GM19023 (cell line): ENCODE results near the gene SMNDC1.
A peak's percentile ranks its signal among the peaks of the same experiment; 100 is the strongest.

Experiments used
- ATAC-seq: cut with Tn5 transposase; IDR thresholded peaks from one replicate; pipeline ENCODE4 v1.9.1; 2021; ENCODE audit warnings: mild to moderate bottlenecking, moderate library complexity; ENCODE audit not compliant: unreplicated experiment

SMNDC1 gene

DNA sequence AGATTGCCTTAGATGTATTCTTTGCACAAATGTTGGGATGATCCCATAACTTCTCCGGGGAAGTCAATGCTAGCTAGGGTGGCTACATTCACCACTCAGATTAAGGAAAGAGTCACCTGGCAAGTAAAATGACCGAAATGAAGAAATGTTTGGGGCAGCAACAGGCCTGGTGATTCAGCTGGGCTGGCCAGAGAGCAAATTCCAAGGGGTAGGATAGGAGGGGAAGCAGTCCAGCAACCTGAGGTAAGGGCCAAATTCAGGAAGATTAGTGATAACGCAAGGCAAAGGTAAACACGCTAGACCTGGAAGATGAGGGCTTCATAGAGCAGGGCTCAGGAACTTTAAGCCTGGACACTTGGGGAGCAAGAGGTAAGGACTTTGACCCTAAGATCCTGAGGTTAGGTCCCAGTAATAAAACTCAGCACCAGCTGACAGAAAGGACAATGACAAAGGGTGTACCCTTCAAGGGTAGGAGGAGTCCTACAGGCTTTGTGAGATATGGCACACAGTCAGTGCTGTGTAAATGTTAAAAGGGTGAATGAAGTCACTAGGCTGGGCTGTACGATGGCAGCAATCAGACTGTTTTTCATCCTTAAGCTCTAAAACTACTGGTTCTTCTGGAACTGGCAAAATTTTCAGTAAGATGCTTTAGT is 22.7 kb upstream of the SMNDC1 start:
- no peak for ATAC-seq

DNA sequence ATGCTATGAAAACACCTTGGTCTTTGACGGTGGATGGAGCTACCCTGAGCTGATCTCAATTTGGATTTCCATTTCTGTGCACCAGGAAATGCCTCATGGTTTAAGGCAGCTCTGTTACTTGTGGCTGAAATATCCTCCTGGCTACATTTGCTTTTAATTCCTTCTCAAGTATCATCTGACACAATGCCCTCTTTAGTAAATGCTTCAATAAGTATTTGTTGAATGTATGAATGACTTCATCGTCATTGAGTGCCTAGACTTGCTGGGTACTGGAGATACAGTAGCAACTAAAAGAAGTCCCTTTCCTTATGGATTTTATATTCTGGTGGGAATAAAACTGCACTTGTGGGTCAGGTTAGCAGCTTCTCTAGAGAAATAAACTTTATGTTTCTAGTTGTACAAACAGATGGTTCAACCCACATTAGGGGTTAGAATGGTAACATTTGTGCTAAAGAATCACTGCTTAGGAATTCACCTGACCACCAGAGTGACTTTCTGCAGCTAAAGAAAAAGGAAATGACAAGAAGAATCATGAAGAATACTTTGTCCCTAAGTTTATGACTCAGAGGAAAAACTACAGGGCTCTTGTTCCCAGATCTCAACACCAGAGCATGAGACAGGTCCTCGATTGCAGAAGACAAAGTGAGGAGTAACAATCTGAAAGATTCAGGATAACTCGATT is 21.8 kb upstream of the SMNDC1 start:
- ATAC-seq, result no peak

DNA sequence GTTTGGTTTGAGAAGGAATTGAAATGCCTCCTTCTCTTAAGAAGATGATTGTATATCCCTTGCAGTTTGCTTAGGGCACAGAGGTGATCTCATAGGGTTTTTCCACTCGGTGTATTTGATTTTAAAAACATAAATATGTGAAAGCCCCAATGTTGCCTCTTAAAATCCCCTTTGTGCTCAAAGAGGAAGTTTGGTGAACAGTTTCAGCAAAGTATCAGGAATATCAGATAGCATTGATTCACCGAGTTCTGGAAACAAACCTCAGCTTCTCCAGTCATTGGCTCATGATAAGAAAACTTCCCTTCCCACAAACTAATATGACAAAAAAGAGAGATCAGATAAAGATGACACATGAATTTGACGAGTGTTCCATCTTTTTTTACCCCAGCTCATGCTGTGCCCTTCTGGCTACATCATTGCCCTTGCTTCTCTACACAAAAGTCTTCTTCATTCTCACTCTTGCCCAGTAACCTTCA is 20.1 kb upstream of the SMNDC1 start:
- ATAC-seq, result peak; percentile 54

DNA sequence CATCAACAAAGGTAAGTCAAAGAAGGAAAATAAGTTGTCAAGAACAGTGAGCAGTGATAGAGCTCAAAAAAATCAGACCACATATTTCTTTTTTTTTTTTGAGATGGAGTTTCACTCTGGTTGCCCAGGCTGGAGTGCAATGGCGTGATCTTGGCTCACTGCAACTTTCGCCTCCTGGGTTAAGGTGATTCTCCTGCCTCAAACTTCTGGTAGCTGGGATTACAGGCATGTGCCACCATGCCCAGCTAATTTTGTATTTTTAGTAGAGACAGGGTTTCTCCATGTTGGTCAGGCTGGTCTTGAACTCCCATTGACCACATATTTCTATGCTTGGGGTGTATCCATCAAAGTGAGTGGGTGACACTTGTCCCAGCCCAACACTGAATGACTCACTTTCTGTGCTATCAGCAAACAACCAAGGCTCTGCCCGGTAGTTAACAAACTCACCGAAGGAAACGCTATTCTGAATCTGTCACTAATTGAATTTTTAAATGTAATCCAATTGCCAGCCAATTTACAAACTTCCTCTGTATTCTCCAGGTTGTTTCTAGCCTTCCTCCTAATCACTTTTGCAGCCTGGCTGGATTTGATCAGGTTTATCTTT is 19.6 kb upstream of the SMNDC1 start:
- peak; percentile 49 for ATAC-seq

DNA sequence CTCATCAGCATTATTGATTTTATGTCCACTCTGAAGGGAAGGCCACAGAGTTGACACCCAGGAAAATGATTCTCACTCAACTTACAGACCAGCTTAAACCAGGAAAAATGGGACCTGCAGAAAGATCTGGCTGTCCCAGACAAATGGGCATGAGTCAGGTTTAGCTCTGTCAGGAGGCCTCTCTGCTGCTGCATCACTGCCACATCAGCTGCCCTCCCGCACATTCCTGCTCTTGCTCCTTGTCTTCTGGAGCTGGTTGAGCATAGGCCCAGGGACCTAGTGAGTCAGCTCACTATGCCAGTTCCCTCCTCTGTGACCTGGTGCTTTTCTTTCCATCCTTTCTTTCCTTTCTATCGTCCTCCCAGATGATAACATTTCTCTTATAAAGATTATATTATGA is 18.8 kb upstream of the SMNDC1 start:
- no peak for ATAC-seq

DNA sequence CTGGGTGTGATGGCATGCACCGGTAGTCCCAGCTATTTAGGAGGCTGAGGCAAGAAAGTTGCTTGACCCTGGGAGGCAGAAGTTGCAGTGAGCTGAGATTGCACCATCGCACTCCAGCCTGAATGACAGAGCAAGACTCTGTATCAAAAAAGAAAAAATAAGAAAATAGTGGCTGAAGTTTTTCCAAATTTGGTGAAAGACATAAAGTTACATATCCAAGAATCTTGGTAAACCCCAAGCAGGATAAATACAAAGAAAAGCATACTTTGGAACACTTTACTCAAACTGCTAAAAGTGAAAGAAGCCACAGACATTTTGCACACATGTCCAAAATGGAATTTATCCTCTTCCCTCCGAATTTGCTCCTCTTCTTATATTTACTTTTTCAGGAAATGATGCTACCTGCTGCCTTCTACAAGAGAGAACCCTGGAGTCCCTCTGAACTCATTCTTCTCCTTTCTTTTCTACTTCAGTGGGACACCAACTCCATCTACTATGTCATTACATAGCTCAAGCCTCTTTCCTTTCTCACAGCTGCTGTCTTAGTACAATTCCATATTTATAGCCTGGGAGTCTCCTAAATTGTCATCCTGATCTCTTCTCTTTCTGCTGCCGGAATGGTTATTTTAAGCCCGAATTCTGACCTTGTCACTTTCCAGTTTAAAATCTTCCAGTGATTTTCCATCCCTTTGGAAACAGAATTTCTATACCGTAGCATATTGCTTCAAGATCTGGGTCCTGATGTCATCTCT is 17.3 kb upstream of the SMNDC1 start:
- no peak for ATAC-seq

DNA sequence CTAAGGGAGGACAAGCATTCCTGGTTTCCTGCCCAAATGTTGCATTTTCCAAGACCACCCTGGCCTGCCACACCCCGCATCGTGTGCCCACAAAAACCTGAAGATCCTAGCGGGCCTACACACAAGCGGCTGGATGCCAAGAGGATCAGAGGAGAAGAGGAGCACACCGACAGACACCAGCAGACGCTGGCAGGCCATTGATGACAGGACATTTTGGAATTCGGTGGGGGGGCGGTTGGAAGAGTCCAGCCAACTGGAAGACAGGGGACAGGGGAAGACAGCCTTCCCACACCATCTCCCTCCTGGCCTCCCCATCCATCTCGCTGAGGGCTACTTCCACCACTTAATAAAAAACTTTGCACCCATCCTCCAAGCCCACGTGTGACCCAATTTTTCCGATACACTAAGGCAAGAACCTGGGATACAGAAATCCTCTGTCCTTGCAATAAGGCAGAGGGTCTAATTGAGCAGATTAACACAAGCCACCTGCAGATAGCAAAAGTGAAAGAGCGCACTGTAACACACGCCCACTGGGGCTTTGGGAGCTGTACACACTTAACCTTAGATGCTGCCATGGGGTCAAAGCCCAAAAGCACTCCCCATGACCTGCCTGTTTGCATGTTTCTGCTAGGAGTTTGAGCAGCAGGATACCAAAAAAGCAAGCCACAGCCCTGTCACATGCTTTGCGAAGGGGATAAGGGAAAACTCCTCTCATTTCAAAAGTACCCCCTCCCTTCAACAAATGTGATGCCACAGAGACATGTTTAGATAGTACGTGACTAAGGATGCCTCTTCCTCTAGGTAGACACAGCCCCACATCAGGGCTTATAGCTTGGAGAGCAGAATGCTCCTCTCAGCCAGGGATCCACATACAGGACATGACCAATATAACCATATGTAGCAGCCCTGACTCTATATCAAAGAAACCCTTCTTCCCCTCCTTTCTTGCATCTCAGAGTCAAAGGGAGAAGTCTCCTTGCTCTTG is 13.4 kb upstream of the SMNDC1 start:
- no peak for ATAC-seq

DNA sequence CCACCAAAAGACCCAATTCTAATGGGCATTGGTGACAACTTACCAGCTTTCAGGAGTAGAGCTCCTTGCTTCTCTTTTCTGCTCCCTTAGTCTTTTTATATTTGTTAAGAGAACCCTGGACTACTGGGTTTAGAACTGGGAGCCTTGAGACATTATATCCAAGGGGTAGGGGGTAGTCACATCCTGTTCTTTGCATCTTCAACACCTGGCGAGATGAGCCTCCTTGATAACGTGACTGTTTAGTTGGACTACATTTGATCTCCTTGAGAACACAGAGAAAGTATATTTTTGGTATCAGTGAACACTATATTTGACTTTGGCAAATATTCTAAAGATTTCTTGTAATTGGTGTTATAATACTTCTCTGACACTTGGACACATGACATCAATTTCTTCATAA is 9.0 kb upstream of the SMNDC1 start:
- no peak for ATAC-seq

DNA sequence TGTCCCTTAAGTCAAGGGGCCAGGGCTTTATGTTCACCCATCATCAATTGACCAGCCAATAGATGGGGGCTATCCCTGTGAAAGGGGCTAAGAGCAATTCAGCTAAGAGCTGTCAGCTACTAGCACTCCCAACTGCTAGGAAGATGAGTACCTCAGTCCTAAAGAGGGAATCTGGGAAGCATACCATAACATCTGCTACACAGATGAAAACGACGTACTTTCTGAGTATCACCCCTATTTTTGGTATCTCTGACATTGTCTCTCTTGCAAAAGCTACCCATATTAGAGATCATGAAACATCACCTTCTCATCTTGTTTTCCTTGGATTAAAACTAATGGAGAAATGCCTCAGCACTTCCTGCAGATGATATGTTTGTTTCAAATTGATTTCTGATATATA is 7.5 kb upstream of the SMNDC1 start:
- ATAC-seq, result no peak

DNA sequence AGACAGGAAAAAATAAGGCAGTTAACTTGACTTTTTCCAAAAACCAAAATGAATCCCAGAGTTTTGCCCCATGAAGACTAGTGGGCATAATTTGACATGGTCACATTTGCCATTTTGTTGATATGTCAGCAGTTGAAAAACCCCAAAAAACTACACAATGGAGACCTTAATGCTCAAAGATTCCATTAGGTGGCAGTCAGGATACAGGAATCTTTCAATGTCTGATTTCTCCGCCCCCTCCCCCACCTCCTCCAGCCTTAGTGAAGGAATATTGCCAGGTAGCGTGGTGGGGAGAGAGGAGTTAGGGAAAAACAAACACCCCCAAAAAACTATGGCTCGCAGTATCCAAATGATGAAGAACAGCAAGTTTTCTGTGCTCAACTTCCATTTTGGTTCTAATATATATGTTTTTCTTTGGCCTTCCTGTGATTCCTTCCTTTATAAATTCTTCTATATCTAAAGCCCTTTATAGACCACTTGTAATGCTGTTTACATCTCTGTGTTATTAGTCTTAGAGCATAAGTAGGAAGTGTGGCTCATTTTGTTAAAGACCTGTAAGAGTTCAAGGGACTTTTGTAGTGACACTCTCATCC is 6.7 kb upstream of the SMNDC1 start:
- ATAC-seq, result no peak

DNA sequence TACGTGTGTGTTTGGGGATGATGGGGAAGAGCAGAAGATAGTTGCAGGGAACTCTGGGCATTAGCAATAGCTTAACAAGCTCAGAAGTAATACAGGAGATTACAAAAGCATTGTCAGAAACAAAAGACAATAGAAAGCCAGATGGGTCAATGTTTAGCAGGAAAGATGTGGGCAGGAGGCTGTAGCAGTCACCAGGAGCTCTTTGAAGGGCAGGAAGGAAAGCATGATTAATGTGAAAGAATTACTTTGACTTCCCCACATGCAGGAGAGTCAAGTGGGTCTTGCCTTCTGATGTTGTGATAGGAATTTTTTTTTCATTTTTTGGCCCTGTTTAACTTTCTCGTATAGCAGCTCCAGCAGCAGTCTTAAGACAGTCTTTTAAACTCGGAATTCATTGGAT is 6.0 kb upstream of the SMNDC1 start:
- no peak for ATAC-seq

DNA sequence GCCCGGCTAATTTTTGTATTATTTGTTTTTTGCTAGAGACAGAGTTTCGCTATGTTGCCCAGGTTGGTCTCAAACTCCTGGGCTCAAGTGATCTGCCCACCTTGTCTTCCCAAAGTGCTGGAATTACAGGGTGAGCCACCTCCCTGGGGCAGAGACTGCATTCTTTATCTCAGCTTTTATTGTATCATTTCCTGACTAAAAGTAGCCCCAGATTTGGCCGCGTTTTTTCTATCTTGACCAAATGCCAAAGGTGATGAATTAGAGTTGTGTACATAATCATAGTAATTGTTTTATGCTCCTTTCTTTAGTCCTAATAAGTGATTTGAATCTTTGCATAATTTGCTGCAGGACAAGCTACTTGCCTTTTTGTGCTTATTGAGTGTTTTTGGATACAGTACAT is 3.1 kb upstream of the SMNDC1 start:
- ATAC-seq, result no peak

DNA sequence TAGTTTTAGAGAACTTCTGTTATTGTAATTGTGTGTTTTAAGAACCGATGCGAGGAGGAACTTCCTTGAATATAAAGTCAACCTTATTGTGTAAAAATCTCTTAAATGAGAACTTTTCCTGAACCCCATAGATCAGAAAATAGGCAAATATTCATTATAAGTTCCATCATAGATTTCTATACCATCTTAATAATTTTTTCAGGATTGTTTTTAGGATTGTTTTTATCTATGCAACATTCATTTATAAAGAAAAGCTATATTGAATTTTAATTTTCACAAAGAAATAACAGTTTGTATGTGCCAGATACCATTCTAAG is 1.7 kb upstream of the SMNDC1 start:
- ATAC-seq, result no peak

DNA sequence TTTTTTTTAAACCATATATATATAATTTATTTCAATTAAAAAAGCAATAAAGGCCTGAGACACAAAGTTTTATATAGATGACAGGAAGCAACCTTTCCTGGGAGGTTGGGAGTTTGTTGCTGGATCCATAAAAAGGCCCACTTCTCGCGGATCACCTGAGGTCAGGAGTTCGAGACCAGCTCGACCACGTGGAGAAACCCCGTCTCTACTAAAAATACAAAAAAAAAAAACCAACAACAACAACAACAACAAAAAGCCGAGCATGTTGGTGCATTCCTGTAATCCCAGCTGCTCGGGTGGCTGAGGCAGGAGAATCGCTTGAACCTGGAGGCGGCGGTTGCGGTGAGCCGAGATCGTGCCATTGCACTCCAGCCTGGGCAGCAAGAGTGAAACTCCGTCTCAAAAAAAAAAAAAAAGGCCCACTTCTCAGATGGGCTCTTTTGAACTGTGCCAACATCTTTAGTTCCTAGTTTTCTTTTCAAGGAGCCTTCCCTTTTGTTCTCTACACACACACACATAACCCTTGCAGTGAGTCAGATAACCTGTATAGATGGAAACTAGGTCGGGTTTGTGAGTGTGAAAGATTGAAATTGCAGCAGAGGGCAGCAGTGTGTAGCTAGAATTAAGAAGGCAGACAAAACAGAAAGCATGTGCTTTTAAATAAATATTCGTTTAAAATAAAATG is 1.2 kb upstream of the SMNDC1 start:
- ATAC-seq, result no peak

DNA sequence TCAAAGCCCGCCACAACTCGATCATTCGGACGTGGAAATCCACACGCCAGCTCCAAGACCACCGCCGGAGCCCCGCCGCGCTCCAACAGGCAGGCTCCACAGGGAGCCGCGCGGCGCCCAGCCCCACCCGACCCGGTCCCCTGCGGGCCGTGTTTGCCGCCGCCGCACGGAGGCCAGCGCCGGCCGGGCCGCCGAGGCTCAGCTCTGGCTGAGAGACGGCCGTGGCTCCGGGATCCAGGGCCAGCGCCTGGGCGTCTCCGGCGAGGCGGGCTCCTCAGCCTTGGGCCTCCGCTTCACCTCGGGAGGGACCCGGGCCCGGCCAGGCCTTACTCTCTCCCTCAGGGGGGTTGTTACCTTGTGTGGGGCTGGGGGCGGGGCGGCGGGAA is 333 bp downstream of the SMNDC1 start:
- ATAC-seq, result peak; percentile 41

DNA sequence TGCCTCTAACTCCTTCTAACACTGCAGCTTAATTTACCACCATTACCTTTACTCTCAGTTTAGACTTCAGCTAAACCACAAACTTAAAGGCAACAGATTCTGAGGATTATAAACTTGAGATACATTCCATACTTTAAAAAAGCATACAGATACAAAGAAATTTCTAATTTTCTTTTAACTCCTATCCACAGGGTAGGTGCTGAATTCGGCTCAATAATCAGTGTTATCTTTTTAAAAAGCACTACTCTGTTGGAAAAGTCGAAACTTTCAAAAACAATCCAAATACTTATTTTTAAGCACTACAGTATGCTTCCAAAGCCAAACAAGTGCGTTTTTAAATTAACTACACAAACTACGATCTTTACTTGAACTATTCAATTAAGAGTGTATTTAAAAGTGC is 1.0 kb downstream of the SMNDC1 start:
- ATAC-seq, result no peak

DNA sequence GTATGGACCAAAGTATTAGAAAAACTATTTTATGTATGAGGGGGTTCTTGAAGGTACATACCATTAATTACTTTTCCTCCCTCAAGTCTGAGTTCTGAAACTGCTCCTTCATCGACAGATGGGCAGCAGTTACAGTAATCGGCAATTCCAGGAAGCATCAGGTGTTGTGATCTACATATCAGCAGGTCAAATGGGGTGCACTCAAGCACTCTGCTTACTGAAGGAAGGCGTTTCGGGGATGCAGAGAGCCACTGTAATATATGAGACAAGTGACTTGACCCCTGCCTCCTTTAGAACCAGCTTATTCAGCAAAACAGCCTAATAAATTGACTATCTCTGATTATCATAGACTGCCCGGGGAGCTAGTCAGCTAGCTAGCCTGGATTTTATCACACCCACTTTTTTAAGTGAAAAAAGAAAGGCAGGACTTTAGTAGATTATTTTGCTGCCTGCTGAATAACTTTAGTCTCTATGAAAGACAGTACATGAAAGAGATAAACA is 4.2 kb downstream of the SMNDC1 start:
- no peak for ATAC-seq

DNA sequence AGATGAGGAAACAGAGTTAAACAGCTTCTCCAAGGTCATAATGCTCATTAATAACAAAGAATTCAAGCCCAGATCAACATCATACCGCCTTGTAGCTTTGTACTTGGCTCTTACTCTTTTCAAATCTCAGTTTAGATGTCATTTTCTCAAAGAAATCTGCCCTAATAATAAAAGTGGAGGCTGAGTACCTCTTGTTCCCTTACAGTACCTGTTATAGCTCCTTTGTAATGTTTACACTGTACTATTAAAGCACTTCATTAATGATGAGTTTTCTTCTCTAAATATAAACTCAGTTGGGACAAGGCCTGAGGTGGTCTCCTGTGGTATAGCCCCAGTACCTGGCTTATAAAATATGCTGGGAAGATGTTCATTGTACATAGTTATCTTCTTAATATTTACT is 7.8 kb downstream of the SMNDC1 start:
- ATAC-seq, result no peak

DNA sequence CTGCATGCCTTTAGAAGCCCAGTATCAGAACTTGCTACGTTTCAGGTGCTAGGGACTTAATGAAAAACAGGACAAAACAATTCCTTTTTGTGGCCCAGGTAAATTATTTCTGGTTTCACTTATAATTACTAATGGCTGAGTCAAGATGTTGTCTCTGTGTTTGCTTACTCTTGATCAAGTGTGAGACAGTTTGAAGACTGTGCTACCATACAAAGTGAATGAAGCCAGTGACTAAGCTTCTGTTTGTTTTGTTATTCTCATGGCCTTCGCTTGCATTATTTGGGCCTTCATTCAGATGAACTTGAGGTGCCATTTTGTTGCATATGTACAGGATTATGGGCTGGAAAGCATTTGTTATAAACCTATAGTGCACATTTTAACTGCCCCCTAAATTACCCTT is 17.9 kb downstream of the SMNDC1 start:
- ATAC-seq, result no peak

DNA sequence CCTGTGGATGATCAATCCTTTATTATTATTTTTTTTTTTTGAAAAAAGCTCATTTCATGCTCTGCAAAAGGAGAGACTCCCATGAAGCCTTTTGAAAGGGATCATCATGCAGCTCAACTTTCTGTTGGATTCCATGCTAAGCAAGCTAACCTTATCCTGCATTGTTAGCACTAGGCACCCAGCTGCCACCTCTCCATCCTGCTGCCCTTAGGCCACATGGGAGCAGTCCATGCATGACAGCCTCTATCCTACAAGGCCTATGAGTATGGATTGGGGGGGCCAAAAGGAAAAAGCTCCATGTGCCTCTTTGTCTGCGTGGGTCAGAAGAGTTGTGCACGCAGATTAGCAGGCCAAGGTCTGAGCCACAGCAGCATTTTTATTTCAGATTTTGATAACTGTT is 19.2 kb downstream of the SMNDC1 start:
- no peak for ATAC-seq
